Epithelial cell of esophagus (primary cell): Measurements from ENCODE around the gene NHSL1.
A peak's percentile ranks its signal among the peaks of the same experiment; 100 is the strongest.

Experiments
- DNase-seq: peaks from one replicate; pipeline ENCODE4 v3.0.0; 2010; ENCODE audit warnings: low read depth
- H3K4me3 ChIP-seq: 2 replicates; pipeline ENCODE4 v1.5.1; 2011; ENCODE audit warnings: mild to moderate bottlenecking, low read length, control low read depth
- CTCF ChIP-seq: IDR thresholded peaks from 2 replicates; pipeline ENCODE4 v1.5.1; 2011; ENCODE audit warnings: low read depth, mild to moderate bottlenecking, low read length, control low read depth, inconsistent platforms; ENCODE audit not compliant: insufficient read depth; ENCODE audit errors: missing control alignments

NHSL1 gene

DNA sequence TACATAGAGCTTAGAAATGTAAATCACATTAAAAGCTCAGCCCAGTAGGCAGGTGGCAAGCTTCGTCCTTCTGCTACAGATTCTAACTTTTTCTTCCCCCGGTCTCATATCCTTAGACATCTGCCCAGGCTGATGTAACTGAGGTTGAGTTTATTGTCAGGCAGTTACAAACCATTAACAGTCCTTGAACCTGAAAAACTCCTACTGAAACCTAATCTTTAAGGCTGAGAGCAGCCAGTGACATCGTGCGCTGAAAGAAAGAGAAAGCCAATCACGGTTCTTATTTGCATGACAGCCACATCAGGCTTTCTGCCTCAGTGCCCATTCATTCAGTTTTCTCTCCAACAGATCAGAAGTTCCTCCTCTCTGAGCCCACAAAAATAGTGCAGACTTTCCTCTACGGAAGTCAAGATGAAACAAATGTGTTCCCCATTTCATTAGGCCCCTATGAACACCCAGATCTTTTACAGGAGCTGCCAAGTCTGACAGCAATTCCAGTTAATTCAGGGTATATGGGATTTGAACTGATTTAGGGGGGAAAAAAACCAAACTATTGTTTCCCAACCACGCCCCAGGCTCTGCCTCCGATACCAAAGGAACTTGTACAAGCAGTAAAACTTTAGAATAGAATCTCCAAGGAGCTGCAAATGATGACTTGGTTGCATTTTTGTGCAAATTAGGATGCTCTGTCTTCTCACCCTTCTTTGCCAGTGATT is at the start of gene NHSL1:
NHSL1 (minus strand) TSS at position 192 of the 716 bp plus-strand sequence. CDS start 204 bp downstream, outside the sequence.
- peak; percentile 53 for DNase-seq
- peak within 1 kb of the TSS; percentile 41 for H3K4me3 ChIP-seq
- TF ChIP-seq CTCF, result no peak

DNA sequence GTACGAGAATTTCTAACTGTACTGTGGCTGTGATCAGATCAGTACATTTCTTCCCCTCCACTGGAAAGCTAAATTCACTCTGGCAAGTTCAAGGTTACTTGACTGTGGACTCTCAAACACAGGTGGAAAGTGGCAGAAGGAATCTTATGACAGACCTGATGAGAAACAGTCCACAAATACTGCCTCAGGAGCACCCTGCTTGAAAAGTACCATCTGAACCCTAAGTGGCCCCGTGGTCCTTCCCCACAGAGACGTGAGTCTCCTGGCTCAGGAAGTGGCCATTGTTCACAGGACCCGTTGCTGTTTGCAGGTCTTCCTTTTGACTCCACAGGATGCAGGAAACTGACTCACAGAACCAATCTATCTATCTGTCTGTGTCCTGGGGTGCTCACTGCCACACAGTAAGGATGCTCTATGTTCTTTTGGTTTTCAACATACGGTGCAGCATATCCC is 47.5 kb upstream of the NHSL1 start:
- no peak overlapping the region for H3K4me3 ChIP-seq
- no peak for TF ChIP-seq CTCF
- peak; percentile 46 for DNase-seq

DNA sequence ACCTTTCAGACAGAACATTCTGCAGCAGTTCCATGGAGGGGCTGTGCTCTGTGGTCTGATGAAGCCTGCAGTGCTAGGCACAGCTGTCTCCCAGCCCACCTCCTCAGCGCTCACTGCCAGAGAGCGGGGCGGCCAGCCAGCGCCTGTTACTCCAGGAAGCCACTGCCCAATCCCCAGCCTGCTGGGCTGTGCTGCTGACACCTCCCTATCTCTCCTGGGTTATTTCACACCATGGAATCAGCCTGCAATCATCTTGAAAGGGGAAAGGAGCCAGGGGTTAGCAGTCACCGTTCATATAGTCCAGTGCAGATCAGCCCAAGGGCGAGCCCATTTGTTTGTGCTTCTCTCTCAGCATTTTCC is 46.3 kb upstream of the NHSL1 start:
- DNase-seq, result no peak
- TF ChIP-seq CTCF, result no peak
- H3K4me3 ChIP-seq, result no peak overlapping the region

DNA sequence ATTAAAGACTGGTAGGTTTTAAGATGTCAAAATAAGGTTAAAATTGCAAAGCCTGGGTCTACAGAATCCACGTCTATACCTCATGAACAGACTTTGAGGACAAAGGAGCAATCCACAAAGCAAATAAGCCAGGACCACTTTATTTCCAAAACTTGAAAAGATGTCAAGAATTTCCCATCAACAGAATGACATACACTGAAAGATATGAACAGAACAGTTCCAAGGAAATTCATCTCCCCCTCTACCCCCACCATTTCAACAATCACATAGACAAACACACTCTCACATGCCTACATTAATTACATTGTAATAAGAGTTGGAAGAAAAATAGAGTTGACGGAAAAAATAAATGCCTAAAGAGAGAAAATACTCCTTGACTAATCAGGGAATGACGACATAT is 45.2 kb upstream of the NHSL1 start:
- no peak overlapping the region for H3K4me3 ChIP-seq
- DNase-seq, result no peak

GRCh38 chr6:138543657-138544056 is 44.4 kb upstream of the NHSL1 start:
- no peak overlapping the region for H3K4me3 ChIP-seq
- DNase-seq, result no peak
- no peak for TF ChIP-seq CTCF

More for the DNA sequence above, 45.2 kb upstream of the NHSL1 start:
- TF ChIP-seq CTCF, result no peak

DNA sequence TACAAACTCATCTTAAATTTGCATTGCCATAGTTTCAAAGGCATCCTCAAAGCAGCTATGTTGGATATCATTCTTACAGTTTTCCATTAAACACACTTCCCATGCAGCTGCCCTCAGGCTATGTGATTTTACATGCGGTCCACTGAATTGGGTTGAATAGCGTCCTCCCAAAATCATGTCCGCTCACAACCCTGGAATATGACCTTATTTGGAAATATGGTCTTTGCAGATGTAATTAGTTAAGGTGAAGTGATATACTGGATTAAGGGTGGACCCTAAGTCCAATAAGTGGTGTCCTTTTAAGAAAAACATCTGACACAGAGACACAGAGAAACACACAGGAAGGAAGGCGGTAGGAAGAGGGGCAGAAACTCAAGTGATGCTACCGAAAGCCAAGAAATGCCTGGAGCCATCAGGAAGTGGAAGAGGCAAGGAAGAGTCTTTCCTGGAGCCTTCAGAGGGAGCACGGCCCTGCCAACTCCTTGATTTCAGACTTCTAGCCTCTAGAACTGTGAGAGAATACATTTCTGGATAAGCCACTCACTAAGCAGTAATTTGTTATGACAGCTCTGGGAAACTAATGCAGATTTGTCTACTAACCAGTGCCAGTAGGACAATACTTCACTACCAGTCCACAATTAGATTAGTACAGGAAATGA is 42.7 kb upstream of the NHSL1 start:
- no peak for TF ChIP-seq CTCF
- H3K4me3 ChIP-seq, result no peak overlapping the region
- no peak for DNase-seq

GRCh38 chr6:138540468-138540867 is 41.2 kb upstream of the NHSL1 start:
- no peak for TF ChIP-seq CTCF
- H3K4me3 ChIP-seq, result no peak overlapping the region
- DNase-seq, result no peak
